ENCODE measurements around the gene LENEP.

Gene LENEP

DNA sequence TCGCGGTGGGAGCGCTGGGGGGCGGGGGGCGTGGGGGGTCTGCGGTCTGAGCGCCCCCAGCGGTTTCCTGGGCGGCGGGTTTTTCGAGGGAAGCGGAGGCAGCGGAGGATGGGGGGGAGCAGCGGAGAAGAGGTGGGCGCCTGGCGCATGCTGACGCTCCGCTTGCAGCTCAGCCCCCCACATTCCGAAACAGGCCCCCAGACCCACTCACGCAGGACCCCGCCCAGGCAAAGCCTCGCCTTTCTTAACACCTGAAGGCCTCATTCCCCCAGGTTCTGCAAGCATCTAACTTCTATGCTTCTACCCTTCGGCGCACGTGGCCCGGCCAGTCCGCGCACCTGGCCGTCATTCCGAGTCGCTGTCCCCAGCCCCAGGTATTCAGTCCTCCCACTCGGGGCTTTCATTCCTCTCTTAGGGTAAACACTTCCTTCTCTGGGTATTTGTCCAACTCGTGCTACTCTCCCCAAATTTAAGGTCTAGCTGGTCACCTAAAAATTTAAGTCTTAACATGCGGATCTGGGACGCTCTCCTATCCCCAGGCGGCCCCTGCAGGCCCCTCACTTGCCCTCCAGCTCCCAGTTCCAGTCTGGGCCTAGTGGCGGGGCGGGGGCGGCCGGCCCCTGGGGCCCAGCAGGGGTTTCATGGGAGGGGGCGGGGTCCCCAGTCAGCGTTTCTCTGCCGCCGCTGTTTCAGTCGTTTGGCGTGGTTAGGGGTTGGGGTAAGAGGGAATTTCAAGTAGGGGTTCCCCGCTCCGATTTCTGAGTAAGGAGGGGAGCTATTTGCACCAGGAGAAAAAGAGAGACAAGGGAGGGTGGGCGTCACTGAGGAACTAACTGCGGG is 6.4 kb downstream of the LENEP start:
- peak; percentile 67 for DNase-seq (ENCODE audit: low spot score)

- DNase-seq (ENCODE audit: low spot score), result no peak
These were observed 7.0 kb downstream of the LENEP start for GRCh38 chr1:155000411-155000725.

DNA sequence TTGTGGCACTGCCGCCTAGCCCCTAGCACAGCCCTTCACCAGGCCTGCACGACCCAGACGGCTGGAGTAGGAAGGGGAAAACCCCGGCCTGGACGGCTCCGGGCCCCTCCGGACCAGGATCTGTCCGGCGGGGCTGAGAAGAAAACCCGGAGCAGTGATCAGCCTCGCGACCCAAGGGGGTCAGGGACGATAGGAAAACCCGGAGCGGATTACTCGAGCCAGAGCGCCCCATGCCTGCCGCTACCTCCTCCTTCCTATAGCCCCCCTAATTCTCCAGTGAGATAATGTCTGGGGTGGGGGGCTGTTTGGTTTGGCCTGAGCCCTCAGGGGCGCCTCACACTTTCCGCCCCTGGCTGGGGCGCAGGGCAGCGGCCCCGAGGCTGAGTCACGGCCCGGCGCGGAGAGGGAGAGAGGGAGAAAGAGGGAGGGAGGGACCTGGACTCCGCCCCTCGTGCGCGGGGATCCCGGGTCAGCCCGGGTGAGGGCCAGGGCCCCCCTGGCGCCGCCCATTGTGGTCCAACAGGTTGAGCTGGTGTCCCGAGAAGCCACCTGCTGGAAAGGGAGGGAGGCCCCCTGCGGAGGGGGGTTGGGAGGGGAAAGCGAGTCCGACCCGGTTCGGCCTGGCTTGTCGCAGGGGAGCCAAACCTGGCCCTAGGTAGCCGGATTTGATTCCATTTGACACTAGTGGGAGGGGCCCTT is 7.5 kb downstream of the LENEP start:
- DNase-seq (ENCODE audit: low spot score), result peak; percentile 82

GRCh38 chr1:155001425-155001674 is 8.0 kb downstream of the LENEP start:
- DNase-seq (ENCODE audit: low spot score), result no peak

- peak; percentile 90 for DNase-seq (ENCODE audit: low spot score)
These were observed 8.5 kb downstream of the LENEP start for GRCh38 chr1:155001675-155002463.

DNA sequence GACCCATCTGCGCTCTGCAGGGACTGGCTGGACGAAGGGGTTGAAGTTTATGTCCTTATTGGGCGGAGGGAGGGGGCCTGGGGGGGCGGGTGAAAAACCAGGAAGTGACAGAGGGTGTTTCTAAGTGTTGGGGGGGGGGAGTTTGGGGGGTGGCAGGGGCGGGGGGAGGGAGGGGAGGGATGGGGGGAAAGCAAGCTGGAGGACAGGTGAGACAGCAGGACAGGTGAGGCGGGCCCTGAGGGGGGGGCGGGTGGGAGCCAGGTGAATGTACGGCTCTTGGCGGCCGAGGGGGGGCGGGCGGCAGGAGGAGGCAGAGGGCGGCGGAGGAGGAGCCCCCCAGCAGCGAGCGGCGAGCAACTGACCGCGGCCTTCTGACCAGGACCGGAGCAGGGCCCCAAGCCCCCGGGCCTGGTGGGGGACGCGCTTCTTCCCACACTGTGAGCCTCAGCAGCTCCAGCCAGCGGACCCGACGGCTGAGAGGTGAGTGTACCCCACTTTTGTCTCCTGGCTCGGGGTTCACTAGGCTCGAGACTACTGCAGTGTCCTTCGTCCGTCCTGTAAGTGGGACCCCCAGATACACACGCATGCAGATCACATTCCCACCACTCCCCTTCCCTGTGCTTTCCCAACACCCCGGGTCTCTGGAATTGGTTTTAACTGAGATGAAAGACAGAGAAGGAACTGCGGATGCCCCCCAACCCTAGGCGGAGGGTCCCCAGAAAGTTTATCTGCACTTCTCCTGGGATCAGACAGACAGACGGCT is 9.3 kb downstream of the LENEP start, which contains the start of gene ZBTB7B:
Gene ZBTB7B (plus strand): TSS at position 339 of the 763 bp plus-strand sequence. CDS start 11,859 bp downstream, outside the sequence.
- no peak for DNase-seq (ENCODE audit: low spot score)

- DNase-seq (ENCODE audit: low spot score), result no peak
These were observed 9.9 kb downstream of the LENEP start for GRCh38 chr1:155003227-155003765.

DNA sequence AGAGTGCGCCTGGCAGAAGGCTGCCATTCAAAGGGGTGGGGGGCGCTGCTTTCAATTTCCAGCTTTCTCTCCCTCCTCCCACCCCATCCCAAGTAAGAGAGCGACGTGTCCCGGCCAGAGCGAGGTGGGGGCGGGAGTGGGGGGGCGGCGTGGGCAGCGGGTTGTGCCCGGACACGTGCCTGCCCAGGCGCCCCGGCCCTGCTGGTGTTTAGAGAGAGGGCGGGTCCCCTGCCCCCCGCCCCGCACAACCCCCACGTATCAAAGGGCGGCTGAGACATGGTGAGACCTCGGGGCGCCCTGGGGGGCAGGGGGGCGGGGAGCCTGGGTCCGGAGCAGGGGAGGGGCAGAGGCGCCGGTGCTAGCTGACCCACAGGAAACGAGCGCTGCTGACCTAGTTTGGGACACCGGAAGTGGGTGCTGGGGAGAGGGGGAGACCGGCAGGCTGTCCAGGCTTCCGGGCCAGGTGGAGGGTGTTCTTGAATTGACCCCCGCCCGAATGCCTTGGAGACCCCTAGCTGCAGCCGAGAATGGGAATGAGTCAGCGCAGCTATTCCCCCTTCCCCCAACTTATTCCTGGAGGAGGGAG is 10.5 kb downstream of the LENEP start:
- DNase-seq (ENCODE audit: low spot score), result peak; percentile 53

DNA sequence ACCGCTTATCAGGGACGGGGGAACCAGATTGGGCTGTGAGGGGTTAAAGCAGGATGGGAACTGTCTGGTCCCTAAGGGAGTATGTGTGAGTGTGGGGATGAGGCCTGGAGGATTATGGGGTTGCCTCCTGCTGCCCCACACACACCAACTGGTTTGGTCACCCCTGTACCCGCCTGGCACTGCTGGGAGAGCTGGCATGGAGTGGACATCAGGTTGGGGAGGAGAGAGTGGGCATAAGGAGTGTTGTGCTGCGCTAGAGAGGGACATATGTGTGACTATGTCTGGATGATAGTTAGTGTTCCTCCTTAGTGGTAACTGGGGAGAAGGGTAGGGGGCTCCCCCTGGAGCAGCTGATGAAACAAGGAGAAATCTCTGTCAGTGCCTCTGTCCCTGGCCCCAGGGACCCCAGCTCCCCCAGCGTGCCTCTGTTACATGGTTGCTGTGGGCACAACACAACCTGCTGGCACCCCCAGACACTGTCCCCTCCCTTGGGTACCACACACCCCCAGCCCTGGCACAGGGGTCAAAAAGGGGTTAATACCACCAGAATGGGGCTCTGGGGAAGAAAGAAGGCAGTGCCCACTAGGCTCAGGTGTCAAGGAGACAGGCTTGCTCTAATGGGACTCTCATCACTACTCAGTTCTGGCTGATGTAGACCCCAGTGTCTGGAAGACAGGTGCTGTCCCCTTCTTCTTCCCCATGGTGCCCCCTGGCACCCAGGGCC is 11.1 kb downstream of the LENEP start:
- DNase-seq (ENCODE audit: low spot score), result no peak

DNA sequence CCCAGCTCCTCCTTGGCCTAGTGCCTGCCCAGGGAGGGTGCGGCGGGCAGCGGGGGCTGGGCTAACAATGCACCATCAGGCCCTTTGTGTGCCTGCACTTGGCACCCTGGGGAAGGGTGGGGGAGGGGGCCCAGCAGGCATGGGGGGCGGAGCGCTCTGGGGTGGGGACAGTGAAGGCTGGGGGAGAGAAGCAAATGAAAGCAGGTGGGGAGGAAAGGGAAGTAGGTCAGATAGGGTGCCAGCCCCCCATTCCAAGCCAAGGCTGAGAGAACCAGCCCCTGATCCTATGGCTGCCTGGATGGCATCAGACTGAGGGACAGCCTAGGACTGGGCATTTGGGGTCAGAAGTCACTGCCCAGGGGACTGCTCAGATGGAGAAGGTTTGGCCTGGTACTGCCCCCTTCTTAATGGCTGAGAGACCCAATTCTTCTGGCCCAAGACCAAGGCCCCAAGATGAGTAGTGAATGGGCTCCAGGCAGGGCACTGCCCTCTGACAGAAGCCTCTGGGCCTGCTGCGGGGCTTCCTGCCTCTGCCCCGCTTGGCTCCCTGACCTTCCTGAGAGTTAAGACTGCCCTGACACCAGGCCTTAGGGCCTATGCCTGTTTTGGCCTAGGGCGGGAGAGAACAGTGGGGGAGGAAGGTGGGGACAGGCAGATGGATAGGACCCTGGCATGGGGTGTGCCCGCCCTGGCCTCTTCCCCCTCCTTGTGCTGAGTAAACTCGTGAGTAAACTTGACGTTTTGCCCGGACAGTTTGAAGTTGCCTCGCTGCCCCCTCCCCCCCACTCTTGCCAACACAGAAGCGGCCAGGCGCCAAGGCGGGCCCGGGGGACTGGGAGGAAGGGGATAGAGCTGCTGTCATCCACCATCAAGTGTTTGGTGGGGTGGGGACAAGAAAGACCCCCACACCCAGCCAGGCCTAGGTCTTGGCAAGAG is 12.0 kb downstream of the LENEP start:
- no peak for DNase-seq (ENCODE audit: low spot score)

DNA sequence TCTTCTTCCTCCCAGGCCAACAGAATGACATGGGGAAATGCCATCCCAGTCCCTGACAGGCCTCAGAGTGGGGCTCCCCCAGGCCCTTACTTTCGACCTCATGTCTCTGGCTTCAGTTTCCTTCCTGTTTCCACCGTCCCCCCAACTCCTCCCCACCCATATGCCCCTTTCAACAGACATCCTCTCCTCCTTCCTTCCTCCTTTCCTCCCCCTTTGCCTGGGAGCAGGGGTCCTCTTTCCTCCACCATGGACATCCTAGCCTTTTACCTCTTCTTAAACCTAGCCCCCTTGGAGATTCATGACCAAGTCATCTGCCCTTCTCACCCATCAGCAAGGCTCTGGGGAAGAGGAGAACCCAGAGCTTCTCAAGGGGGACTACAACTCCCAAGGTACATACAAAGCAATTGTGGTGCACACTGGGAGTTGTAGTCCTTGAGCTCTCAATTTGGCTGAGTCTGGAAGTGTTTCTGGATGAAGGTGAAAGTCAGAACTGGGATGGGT is 13.3 kb downstream of the LENEP start:
- DNase-seq (ENCODE audit: low spot score), result no peak

DNA sequence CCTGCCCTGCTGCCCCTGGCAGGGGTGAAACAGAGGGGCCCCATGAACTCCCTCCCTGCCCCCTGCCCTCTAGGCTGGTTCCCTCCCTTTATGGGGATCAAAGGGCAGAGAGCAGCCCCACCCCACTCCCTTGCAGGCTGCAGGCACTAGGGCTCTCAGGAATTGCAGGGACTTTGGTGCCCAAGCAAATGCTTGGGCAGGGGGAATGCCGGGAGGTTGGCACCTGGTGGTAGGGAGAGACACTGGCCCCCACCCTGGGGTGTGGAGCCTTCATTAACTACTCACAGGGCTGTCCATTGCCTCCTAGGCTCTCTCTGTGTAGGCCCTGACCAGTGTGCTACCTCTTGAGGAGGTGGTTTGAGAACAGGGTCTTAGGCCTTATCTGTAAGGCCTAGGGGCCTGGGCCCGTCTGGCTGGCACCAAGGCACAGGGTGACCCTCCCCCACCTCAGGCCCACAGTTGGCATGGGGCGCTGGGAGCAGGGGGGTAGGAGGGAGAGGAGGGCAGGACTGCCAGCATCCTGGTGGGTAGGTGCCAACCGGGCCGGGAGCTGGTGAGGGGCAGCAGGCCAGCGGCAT is 14.0 kb downstream of the LENEP start:
- no peak for DNase-seq (ENCODE audit: low spot score)

DNA sequence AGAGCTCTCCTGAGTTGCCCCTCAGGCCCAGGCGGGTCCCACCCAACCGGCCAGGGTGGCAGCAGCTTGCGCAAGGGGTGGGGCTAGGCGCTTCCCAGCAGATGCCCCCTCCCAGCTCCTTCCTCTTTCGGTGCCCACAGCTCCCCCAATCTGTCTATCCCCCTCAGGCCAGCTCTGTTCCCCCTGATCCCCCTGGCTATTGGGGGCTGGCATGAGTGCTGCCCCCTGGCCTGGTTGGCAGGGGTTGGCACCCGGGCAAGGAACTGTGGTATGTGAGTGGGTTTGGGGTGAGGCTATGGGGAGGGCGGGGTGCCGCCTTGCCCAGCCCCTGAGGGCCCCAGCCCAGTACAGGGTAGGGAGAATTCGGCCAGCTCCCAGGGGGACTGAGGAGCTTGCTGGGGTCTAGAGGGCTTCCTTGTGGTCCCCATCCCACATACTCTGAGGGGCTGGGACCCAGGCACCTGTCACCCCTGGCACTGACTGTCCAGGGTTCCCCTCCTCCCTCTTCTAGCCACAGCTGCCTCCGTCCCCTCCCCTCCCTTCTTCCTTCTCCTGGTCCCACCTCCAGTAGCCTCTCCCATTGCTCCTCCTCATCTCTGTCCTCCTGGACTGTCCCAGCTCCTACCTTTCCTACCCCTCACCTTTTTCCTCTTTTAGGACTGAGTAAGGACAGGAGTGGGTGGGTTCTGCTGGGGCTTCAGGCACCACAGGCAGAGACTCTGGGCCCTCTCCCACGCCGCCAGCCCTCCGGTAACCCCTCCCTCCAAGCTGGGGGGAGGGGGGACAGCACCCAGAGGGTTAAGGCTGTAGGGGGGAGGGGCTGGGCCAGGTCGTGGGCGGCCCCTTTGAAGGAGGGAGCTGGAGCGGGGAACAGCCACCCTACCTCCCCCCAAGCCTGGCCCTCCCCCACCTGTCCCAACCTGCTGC is 14.9 kb downstream of the LENEP start:
- no peak for DNase-seq (ENCODE audit: low spot score)

DNA sequence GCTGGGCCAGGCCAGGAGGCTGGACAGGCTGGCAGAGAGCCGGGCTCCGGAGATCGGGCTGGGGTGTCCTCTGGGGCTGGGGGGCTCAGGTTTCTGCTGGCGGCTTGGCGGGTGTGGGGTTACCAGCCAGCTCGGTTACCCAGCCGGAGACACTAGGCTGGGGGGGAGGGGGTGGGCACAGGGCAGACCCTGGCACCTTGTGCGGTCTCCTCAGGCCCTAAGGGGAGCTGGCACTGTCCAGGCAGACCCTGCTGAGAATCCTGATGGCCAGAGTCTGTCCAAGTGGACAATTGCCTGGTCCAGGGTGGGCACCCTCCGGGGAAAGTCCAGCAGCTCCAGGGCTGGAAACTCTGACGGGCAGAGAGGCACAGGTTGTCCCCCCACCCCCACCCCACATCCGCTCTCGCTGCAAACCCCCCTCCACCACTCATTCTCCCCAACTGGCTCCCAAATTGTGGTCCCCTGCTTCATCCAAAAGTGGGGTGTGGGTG is 15.9 kb downstream of the LENEP start:
- DNase-seq (ENCODE audit: low spot score), result no peak

DNA sequence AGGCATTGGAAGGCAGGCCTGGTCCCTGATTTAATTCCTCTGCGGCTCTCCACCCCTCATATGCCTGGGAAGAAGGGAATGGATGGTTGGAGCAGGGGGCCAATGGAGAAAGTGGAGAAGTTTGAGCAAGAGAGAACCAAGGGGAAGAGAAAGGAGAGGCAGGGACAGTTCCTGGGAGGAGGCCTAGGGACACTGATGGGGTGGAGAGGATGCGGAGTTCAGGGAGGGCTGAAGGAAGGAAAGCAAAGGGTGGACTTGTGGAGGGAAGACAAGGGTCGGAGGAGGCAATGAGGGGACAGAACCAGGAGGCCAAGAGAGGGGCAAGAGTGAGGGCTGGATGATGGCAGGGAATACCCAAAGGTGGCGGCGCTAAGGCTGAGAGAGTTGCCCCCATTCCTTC is 16.4 kb downstream of the LENEP start:
- no peak for DNase-seq (ENCODE audit: low spot score)

- no peak for DNase-seq (ENCODE audit: low spot score)
These were observed 17.0 kb downstream of the LENEP start for GRCh38 chr1:155010211-155010918.

DNA sequence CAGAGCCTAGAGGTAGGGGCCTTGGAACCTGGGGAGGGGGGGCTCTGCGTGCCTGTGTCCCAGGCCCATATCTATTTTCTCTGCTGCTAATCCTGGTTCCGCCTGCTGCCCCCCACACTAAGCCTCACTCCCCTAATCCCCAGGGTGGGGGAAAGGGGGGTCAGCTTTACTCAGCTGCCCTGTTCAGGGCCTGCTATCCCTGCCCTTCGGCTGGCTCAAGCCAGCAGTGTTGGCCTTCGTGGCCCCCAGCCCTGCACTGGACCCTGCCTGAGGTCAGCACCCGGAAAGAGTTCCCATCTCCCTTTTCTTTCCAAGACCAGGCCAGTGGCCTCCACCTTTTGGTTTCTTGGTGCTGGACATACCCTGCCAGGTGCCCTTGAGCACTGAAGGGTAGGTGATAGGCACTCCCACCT is 17.6 kb downstream of the LENEP start:
- DNase-seq (ENCODE audit: low spot score), result no peak
